GM12878 (cell line): ENCODE results near the gene HSBP1L1. TPM values are rescaled to one million over a fixed set of nuclear protein-coding genes. Genes with fewer than 3 reads are reported as not detected.

Experiments
- ATAC-seq: fragments of 200-7000 bp; cut with Tn5 transposase; 3 replicates; pipeline ENCODE4 v1.9.1; 2020; ENCODE audit warnings: mild to moderate bottlenecking, moderate library complexity
- BruUV-seq: library from RNA; stranded (reverse); fragments of 400-500 nt; replicated peaks from 2 replicates; lab custom pipeline; 2021; lab: Mats Ljungman, UMichigan
- CTCF ChIA-PET: fragments of 300-600 bp; sonication (Branson Sonifier 250); formaldehyde crosslinking; extraction: SDS; loops from one replicate; lab custom pipeline; 2021; ENCODE audit warnings: inconsistent platforms; lab: Yijun Ruan, JAX
- POLR2A ChIA-PET: fragments of 350-600 bp; formaldehyde crosslinking; extraction: SDS; loops from one replicate; lab custom pipeline; 2021; ENCODE audit warnings: inconsistent platforms; lab: Charles Lee
- RAD21 ChIA-PET: fragments of 300-600 bp; sonication (Branson Sonifier 250); formaldehyde crosslinking; loops from one replicate; lab custom pipeline; 2023; ENCODE audit warnings: antibody characterized with exemption; ENCODE audit not compliant: unreplicated experiment; lab: Charles Lee
- SMC1A ChIA-PET: fragments of 300-600 bp; sonication (Branson Sonifier 250); formaldehyde crosslinking; loops from one replicate; lab custom pipeline; 2023; ENCODE audit not compliant: unreplicated experiment, uncharacterized antibody; lab: Charles Lee
- DNase-seq: peaks from one replicate; pipeline ENCODE4 v3.0.0-alpha.2; 2011; ENCODE audit warnings: low read depth, low spot score
- FAIRE-seq: peaks from 3 replicates; lab custom pipeline; 2011; peaks lifted over from hg19 to GRCh38; lab: Jason Lieb, UNC
- H2AFZ ChIP-seq: 2 replicates; pipeline ENCODE4 v1.6.0; 2011; ENCODE audit warnings: low read depth, low read length, control low read depth; ENCODE audit not compliant: control insufficient read depth
- H3K27ac ChIP-seq: 2 replicates; pipeline ENCODE4 v1.5.1; 2011; ENCODE audit warnings: control low read depth; ENCODE audit not compliant: control insufficient read depth, insufficient read depth
- H3K27me3 ChIP-seq, 2 experiments: replicated peaks in 1 of 2; 2 replicates each; pipeline versions ENCODE4 v1.6.0 to v1.6.1; 2011; ENCODE audit warnings: low read length in 1 of 2; ENCODE audit not compliant: control insufficient read depth in 2 of 2, insufficient read depth in 2 of 2
- H3K36me3 ChIP-seq, 2 experiments: 2 replicates each; pipeline ENCODE4 v1.5.1; 2011; ENCODE audit warnings: low read length in 1 of 2; ENCODE audit not compliant: control insufficient read depth in 2 of 2, insufficient read depth in 2 of 2
- H3K4me1 ChIP-seq: 2 replicates; pipeline ENCODE4 v1.6.1; 2011; ENCODE audit warnings: mild to moderate bottlenecking, low read length, moderate library complexity, mixed read lengths; ENCODE audit not compliant: control insufficient read depth, insufficient read depth
- H3K4me2 ChIP-seq: 2 replicates; pipeline ENCODE4 v1.6.0; 2011; ENCODE audit warnings: control low read depth; ENCODE audit not compliant: control insufficient read depth, insufficient read depth
- H3K4me3 ChIP-seq: fragments of 200-600 bp; sonication (generic); 2 replicates; pipeline ENCODE4 v1.5.1; 2016
- H3K79me2 ChIP-seq: 2 replicates; pipeline ENCODE4 v1.6.0; 2011; ENCODE audit warnings: low read length; ENCODE audit not compliant: control insufficient read depth, insufficient read depth
- H3K9ac ChIP-seq: 2 replicates; pipeline ENCODE4 v1.8.0; 2011; ENCODE audit warnings: low read length, control low read depth, mixed read lengths; ENCODE audit not compliant: control insufficient read depth, insufficient read depth
- H3K9me3 ChIP-seq: replicated peaks from 3 replicates; pipeline ENCODE4 v1.5.1; 2011; ENCODE audit warnings: mild to moderate bottlenecking, low read length; ENCODE audit not compliant: control insufficient read depth, insufficient read depth
- H4K20me1 ChIP-seq: 2 replicates; pipeline ENCODE4 v1.6.0; 2011; ENCODE audit not compliant: control insufficient read depth, insufficient read depth
- BRCA1 ChIP-seq: IDR thresholded peaks from 2 replicates; pipeline ENCODE4 v1.6.1; 2011; ENCODE audit warnings: low read depth, low read length, improper control_type of control experiment
- CEBPB ChIP-seq, 2 experiments: fragments of 150-350 bp in 1 of 2; IDR thresholded peaks; 2 replicates each; pipeline ENCODE4 v1.6.1; 2012 to 2014; ENCODE audit warnings: low read depth in 2 of 2, low read length in 2 of 2, borderline replicate concordance in 1 of 2, inconsistent platforms in 1 of 2
- MAX ChIP-seq: IDR thresholded peaks from 2 replicates; pipeline ENCODE4 v1.6.1; 2012; ENCODE audit warnings: low read depth, low read length, improper control_type of control experiment
- RAD51 ChIP-seq: fragments of 450-650 bp; IDR thresholded peaks from 2 replicates; pipeline ENCODE4 v1.6.1; 2016; ENCODE audit warnings: moderate library complexity, mild to moderate bottlenecking, inconsistent platforms
- REST ChIP-seq: IDR thresholded peaks from 2 replicates; pipeline ENCODE4 v1.6.1; 2012; ENCODE audit warnings: mild to moderate bottlenecking, low read depth, low read length
- SIN3A ChIP-seq: IDR thresholded peaks from 2 replicates; pipeline ENCODE4 v1.6.1; 2012; ENCODE audit warnings: low read depth, low read length, improper control_type of control experiment
- SPI1 ChIP-seq: IDR thresholded peaks from 2 replicates; pipeline ENCODE4 v1.6.1; 2011; ENCODE audit warnings: low read depth, mild to moderate bottlenecking, low read length, moderate library complexity, borderline replicate concordance; ENCODE audit not compliant: insufficient read depth
- STAT1 ChIP-seq: fragments of 450-650 bp; conservative IDR thresholded peaks from 2 replicates; pipeline ENCODE4 v1.6.1; 2014; ENCODE audit warnings: antibody characterized with exemption, mild to moderate bottlenecking
- ZNF622 ChIP-seq: fragments of 450-650 bp; IDR thresholded peaks from 2 replicates; pipeline ENCODE4 v1.6.1; 2017; ENCODE audit warnings: mild to moderate bottlenecking, inconsistent platforms
- WGBS: methylation state at CpG from one replicate; pipeline ENCODE4 v1.1.6; 2016; ENCODE audit warnings: low lambda C conversion rate; ENCODE audit not compliant: insufficient replicate concordance, insufficient coverage; ENCODE audit errors: missing lambda C conversion rate; 5-methylcytosine and 5-hydroxymethylcytosine counted together
- in situ Hi-C: fragments of 300-500 bp; cut with MboI; formaldehyde crosslinking; loops from 9 replicates; pipeline ENCODE4 v1.14.3; 2018; ENCODE audit warnings: mixed read lengths
- intact Hi-C: fragments of 100-400 bp; cut with micrococcal nuclease; formaldehyde crosslinking; loops from one replicate; pipeline ENCODE4 v1.14.2; 2022; ENCODE audit not compliant: unreplicated experiment
- polyA plus RNA-seq, 11 experiments: library from polyadenylated mRNA; depleted of rRNA in 4 of 11; unstranded in 6 of 11; stranded (reverse) in 5 of 11; fragments of >200 nt; fragmentation: Nextera tagmentation in 4 of 11; fragmentation: Illumina TruSeq in 1 of 11; extraction: Ambion mirVana in 4 of 11; extraction: Trizol in 1 of 11; gene quantifications; 1 replicate in 1 of 11; 2 replicates in 10 of 11; pipeline versions ENCODE4 v1.2.1 to v1.2.3, GENCODE V29; 2011 to 2016; ENCODE audit warnings: inconsistent platforms in 2 of 11, missing spikeins in 2 of 11, low read depth in 1 of 11
- total RNA-seq, 4 experiments: library from RNA; depleted of rRNA in 3 of 4; stranded (reverse); fragments of >200 nt in 3 of 4; fragmentation: Illumina TruSeq in 1 of 4; extraction: Trizol in 1 of 4; gene quantifications; 2 replicates each; pipeline versions ENCODE4 v1.2.1 to v1.2.3, GENCODE V29; 2013 to 2021

The HSBP1L1 gene
- total and polyA plus RNA-seq, 10 of the 15 experiments (the other 5 are each of a cell fraction or from before 2014, with no cell fraction given): 0.97 to 14.0 (median 6.9) TPM; not detected in 1

GRCh38 chr18:80006724-80007123 lies 42.3 kb downstream of the HSBP1L1 start:
- Histone ChIP-seq H4K20me1 (no peaks in the 10 kb centered on the region), H3K9ac (no peak overlapping the region), H3K27me3 (no peaks in the 10 kb centered on the region), H3K4me3 (no peak overlapping the region), H3K79me2 (no peaks in the 10 kb centered on the region), H2AFZ (no peak overlapping the region), H3K36me3 (no peaks in the 10 kb centered on the region), H3K4me1 (no peaks in the 10 kb centered on the region), H3K27ac (no peak overlapping the region), H3K9me3 (no peaks in the 10 kb centered on the region; the same call in 2 of the 3 replicates), H3K4me2 (no peak overlapping the region)
- no peak for DNase-seq
- in situ Hi-C loops: no loop called here
- 24% methylated on average over 7 of the region's 7 CpGs for WGBS
- no peak for FAIRE-seq
- TF ChIP-seq ZNF622 (no peak), BRCA1 (no peak), CEBPB (IDR thresholded peaks at IDR 0.05; ENCODE audit: borderline replicate concordance in 1 of 2, low read depth in 2 of 2, low read length in 2 of 2) (no peak), STAT1 (no peak), SPI1 (no peak), MAX (no peak), REST (no peak), RAD51 (no peak), SIN3A (no peak)
- ChIA-PET CTCF (no interaction called here), POLR2A (no interaction called here), RAD21 (no interaction called here), SMC1A (no interaction called here)
- ATAC-seq: no peak
- intact Hi-C loops: no loop called here
- no TSS peak for BruUV-seq
